NCI-H524 treated with DMSO at 0.1 percent for 48 hours (cell line): ENCODE measurements around the gene NKPD1.

Experiments used
- DNase-seq: peaks from one replicate; lab custom pipeline; 2025; lab: John Stamatoyannopoulos, UW

Gene NKPD1

GRCh38 chr19:45154064-45154827 is 6.5 kb downstream of the NKPD1 start:
- DNase-seq = no peak

GRCh38 chr19:45153339-45154063 is 7.3 kb downstream of the NKPD1 start:
- DNase-seq = no peak

- no peak for DNase-seq
Measured at GRCh38 chr19:45152504-45153338, 8.1 kb downstream of the NKPD1 start.

GRCh38 chr19:45151821-45152503 is 8.8 kb downstream of the NKPD1 start:
- DNase-seq = no peak

GRCh38 chr19:45151320-45151719 is 9.5 kb downstream of the NKPD1 start:
- no peak for DNase-seq

- no peak for DNase-seq
Measured at GRCh38 chr19:45150751-45151281, 10.0 kb downstream of the NKPD1 start.

- DNase-seq = no peak
Measured at GRCh38 chr19:45150180-45150579, 10.6 kb downstream of the NKPD1 start.

GRCh38 chr19:45149129-45149528 is 11.7 kb downstream of the NKPD1 start:
- DNase-seq = no peak

GRCh38 chr19:45147835-45148676 is 12.7 kb downstream of the NKPD1 start:
- no peak for DNase-seq

- no peak for DNase-seq
Measured at GRCh38 chr19:45146741-45147205, 14.0 kb downstream of the NKPD1 start.

GRCh38 chr19:45146251-45146650 is 14.5 kb downstream of the NKPD1 start:
- DNase-seq = no peak

GRCh38 chr19:45145270-45146189 is 15.3 kb downstream of the NKPD1 start:
- no peak for DNase-seq

- no peak for DNase-seq
Measured at GRCh38 chr19:45144431-45145269, 16.1 kb downstream of the NKPD1 start.

- DNase-seq = no peak
Measured at GRCh38 chr19:45142726-45143110, 18.1 kb downstream of the NKPD1 start.

- DNase-seq = no peak
Measured at GRCh38 chr19:45142016-45142725, 18.6 kb downstream of the NKPD1 start.

GRCh38 chr19:45141203-45141900 is 19.4 kb downstream of the NKPD1 start:
- no peak for DNase-seq

GRCh38 chr19:45140533-45140932 is 20.2 kb downstream of the NKPD1 start:
- no peak for DNase-seq
